IPS-15b (cell line): ENCODE measurements around the gene NR4A1.
"Not testable (repeated sequence)": the region's sequence is repeated elsewhere in the genome, so short reads cannot be mapped to it uniquely, and the experiment has no call there.

Experiments used
- H3K27me3 ChIP-seq: one replicate; pipeline ENCODE4 v1.6.1; 2013; ENCODE audit warnings: low read length; ENCODE audit not compliant: control insufficient read depth, insufficient read depth
- H3K36me3 ChIP-seq: one replicate; pipeline ENCODE4 v1.6.1; 2013; ENCODE audit warnings: low read length; ENCODE audit not compliant: control insufficient read depth, insufficient read depth
- H3K4me1 ChIP-seq: one replicate; pipeline ENCODE4 v1.6.1; 2013; ENCODE audit warnings: mild to moderate bottlenecking, low read length; ENCODE audit not compliant: control insufficient read depth, insufficient read depth
- H3K4me3 ChIP-seq: one replicate; pipeline ENCODE4 v1.5.1; 2013; ENCODE audit warnings: low read depth, low read length
- H3K9ac ChIP-seq: one replicate; pipeline ENCODE4 v1.6.1; 2013; ENCODE audit warnings: low read depth, mild to moderate bottlenecking, low read length
- H3K9me3 ChIP-seq: one replicate; pipeline ENCODE4 v1.6.1; 2013; ENCODE audit warnings: mild to moderate bottlenecking, low read length; ENCODE audit not compliant: control insufficient read depth, insufficient read depth

Gene NR4A1

GRCh38 chr12:52091061-52091460, 39.8 kb downstream of the NR4A1 start:
- Histone ChIP-seq H3K9me3 (no peaks in the 10 kb centered on the region), H3K4me1 (no peaks in the 10 kb centered on the region), H3K36me3 (no peaks in the 10 kb centered on the region), H3K27me3 (no peaks in the 10 kb centered on the region), H3K4me3 (no peak overlapping the region), H3K9ac (no peak overlapping the region)

DNA sequence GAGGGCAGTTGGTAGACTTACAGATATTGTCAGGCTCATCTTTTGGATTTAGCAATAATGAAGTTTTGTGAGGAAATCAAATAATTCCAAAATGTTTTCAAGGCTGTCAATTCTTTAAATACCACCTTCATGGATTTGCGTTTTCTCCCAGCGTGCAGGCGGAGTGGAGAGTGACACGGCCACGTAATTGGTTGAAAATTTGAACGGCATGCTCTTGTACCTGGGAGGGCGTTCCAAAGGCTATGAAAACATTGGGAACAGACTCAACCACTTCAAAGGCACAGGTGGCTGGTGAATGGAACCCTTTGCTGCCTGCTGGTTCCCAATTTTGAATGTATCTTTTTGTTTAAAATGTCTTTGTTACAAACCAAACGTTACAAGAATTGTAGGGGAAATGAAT, 40.6 kb downstream of the NR4A1 start:
- no peaks in the 10 kb centered on the region for H3K4me1 ChIP-seq
- H3K27me3 ChIP-seq: no peaks in the 10 kb centered on the region
- no peak overlapping the region for H3K9ac ChIP-seq
- no peaks in the 10 kb centered on the region for H3K36me3 ChIP-seq
- no peak overlapping the region for H3K4me3 ChIP-seq
- no peaks in the 10 kb centered on the region for H3K9me3 ChIP-seq

DNA sequence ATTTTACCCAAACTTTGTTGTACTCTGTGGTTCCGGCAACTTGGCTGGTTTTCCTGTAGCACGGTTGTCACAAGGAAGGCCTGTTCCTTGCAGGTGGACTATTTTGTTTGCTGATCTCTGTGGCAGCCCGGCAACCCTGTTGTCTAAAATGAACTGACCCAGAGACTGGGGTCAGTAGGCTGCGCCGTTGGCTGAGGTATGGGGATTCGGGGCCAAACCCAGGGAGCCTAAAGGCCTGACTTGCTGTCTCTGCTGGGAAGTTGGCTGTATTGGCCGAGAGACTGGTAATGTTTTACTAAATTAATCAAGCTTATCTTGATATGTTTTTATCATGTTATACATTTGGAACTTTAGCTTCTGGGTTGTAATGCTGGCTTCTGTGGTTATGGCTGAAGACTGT, 42.1 kb downstream of the NR4A1 start:
- no peak overlapping the region for H3K4me3 ChIP-seq

GRCh38 chr12:52096332-52097044, 45.2 kb downstream of the NR4A1 start:
- no peak overlapping the region for H3K4me3 ChIP-seq
- H3K9me3 ChIP-seq: no peaks in the 10 kb centered on the region

More for the DNA sequence above, 42.1 kb downstream of the NR4A1 start:
- Histone ChIP-seq H3K27me3 (no peaks in the 10 kb centered on the region), H3K9ac (no peak overlapping the region), H3K9me3 (no peaks in the 10 kb centered on the region), H3K36me3 (no peaks in the 10 kb centered on the region), H3K4me1 (no peaks in the 10 kb centered on the region)

GRCh38 chr12:52097045-52097666, 45.9 kb downstream of the NR4A1 start:
- Histone ChIP-seq H3K4me3 (no peak overlapping the region), H3K9me3 (no peaks in the 10 kb centered on the region), H3K9ac (no peak overlapping the region), H3K36me3 (no peaks in the 10 kb centered on the region), H3K27me3 (no peaks in the 10 kb centered on the region), H3K4me1 (no peaks in the 10 kb centered on the region)

More at GRCh38 chr12:52096332-52097044, 45.2 kb downstream of the NR4A1 start:
- Histone ChIP-seq H3K36me3 (no peaks in the 10 kb centered on the region), H3K27me3 (no peaks in the 10 kb centered on the region), H3K4me1 (no peaks in the 10 kb centered on the region), H3K9ac (no peak overlapping the region)

GRCh38 chr12:52104431-52105089, 53.3 kb downstream of the NR4A1 start:
- not testable (repeated sequence) for H3K9me3 ChIP-seq, H3K4me3 ChIP-seq, H3K9ac ChIP-seq, H3K36me3 ChIP-seq, H3K27me3 ChIP-seq, H3K4me1 ChIP-seq
